Activated CD4-positive, alpha-beta T cell treated with anti-CD3 and anti-CD28 coated beads, Interleukin-2, amount 50 U/mL, for 48 hours (primary cell): ENCODE results near the gene STXBP6.
"Not testable (repeated sequence)": the region's sequence is repeated elsewhere in the genome, so short reads cannot be mapped to it uniquely, and the experiment has no call there.

Experiments
- DNase-seq, 2 experiments: peaks; one replicate each; pipeline ENCODE4 v3.0.0-alpha.2; 2020

STXBP6 gene

DNA sequence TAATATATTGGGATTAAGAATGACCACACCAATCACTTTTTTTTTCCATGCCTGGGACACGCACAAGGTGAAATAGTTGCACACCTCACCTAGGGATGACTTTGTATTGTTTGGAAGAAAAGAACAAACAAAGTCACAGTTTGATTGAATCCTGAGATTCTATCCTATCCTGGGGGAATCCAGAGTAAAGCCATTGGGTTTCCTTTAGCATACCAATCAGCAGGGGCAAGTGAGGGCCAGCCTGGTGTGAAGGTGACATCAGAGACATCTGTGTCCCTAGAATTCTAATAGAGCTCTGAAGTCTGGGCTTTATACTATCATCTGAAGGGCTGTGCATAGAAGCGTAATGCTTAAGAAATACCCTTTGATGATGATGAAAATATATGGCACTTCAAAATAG, 199.9 kb downstream of the STXBP6 start:
- DNase-seq = no peak

DNA sequence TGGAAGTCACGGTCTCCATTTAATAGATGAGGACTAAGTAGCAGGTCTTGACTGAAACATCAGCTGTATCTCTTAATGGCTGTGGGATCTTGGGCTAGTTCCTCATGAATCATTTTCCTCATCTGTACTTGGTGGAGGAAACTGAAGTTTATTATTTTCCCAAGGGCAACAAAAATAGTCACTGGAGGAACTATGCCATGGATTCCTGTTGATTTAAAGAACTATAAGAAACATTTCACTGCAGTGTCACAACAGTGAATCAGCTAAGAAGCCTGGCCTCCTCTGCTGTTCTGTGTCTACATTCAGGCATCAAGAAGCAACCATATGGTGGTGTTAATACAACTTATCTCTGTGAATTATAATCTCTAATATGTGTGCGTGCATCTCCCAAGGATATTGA, 200.5 kb downstream of the STXBP6 start:
- no peak for DNase-seq

- no peak for DNase-seq
These were observed 201.7 kb downstream of the STXBP6 start for GRCh38 chr14:24848102-24848790.

- no peak for DNase-seq
These were observed 202.3 kb downstream of the STXBP6 start for GRCh38 chr14:24847568-24848095.

- DNase-seq = no peak
These were observed 203.7 kb downstream of the STXBP6 start for GRCh38 chr14:24846261-24846660.

- no peak for DNase-seq
These were observed 204.1 kb downstream of the STXBP6 start for GRCh38 chr14:24845851-24846250.

DNA sequence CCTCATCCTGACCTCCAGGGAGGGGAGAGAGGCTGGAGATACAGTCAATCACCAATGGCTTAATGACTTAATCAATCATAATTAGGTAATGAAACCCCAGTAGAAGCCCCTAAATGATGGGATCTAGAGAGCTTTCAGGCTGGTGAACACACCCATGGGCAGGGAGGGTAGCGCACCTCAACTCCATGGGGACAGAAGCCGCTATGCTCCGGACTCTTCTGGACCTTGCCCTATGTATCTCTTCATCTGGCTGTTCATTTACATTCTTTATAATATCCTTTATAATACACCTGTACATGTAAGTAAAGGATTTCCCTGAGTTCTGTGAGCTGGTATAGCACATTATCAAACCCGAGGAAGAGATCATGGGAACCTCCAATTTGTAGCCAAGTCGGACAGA, 205.9 kb downstream of the STXBP6 start:
- no peak for DNase-seq

- no peak for DNase-seq
These were observed 206.5 kb downstream of the STXBP6 start for GRCh38 chr14:24843494-24843893.

DNA sequence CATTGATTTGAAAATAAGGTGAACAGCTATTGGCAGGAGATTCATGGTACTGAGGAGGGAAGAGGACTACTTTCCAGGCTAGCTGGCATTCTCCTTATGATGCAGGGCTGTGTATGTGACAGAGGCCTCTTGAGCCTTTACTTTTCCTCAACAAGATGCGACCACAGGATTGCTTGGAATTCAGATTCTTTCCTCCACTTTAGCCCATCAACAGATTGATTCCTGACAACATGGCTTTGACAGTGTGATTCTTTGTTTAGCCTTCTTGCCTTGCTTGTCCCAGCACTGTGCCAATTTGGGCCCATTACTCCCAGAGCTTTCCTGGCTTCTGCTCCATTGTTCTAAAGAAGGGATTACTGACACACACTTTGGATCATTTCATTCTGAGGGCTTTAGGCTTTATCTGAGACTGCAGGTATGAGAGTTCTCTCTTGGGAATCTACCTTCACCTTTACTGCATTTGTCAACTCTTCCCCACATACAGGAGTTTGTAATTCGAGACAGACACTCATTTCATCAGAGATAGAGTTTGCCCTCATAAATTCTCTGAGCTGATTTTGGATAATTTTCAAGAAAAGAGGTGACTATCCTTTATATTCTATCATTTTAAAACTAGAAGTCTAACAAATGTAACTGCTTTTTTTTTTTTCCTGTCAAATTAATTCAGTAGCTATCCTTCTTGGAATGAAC, 209.6 kb downstream of the STXBP6 start:
- DNase-seq = no peak

GRCh38 chr14:24839617-24840203, 210.2 kb downstream of the STXBP6 start:
- no peak for DNase-seq

DNA sequence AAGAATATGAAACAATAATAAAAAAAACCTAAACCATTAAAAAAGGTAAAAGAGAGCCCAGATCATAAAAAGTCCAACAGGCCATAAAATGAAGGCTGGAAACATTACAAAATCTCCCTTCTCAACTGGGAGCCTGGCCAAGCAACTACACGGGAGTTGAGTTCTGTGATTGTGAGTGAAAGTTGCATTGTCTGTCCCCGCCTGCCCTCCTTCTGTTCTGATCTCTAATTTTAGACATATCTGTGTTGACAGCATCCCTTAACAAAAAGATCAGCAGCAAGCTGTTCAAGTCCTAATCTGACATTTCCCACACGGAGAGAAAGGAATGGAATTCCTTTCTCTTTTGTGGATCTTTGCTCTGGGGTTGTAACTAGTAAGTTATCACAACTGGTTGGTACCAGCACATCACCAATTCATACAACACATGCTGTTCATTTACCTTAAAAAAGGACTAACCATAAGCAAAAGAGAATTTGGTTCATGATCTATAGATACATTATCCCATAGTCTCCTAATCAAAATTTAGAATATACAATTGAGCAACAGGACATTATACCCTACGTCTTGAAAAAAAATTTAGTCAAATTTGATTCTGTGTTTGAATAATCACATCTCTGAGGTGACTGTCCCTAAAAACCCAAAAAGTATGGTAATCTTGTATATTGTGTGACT, 210.9 kb downstream of the STXBP6 start:
- no peak for DNase-seq

GRCh38 chr14:24837280-24838046, 212.5 kb downstream of the STXBP6 start:
- DNase-seq = no peak

- not testable (repeated sequence) for DNase-seq
These were observed 213.6 kb downstream of the STXBP6 start for GRCh38 chr14:24836324-24836723.

DNA sequence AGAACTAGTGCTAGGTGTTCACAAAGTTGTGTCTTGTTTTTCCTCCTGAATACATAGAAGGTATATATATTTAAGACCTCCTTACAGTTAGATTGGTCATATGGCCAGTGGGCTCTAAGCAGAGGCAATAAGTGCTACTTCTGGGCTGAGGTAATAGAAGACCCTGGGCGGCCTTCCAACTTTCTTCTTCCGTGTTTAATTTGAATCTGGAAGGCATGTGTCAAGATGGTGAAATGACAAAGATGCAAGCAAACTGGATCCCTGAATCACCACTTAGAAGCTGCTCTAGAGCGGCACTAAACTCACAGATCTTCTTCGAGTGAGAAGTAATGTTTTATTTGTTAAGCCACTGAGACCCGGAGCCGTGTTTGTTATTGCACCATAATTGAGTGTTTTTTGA, 215.0 kb downstream of the STXBP6 start:
- DNase-seq = no peak

DNA sequence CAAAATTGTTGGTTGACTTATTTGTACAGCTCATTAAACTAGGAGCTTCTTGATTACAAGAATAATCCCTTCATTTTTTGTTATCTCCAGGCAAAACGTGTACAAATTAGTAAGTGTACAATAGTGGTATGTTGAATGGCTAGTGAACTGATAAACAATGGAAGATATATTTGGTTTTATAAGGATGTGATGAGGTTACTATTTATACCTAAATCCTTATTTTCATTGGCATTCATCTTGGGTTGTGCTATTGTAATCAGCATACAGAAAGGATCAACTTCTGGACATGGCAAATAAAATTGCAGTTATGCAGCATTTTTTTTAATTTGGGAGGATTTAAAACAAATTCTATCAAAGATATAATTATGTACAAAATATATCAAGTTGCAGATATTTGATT, 216.6 kb downstream of the STXBP6 start:
- DNase-seq = no peak

DNA sequence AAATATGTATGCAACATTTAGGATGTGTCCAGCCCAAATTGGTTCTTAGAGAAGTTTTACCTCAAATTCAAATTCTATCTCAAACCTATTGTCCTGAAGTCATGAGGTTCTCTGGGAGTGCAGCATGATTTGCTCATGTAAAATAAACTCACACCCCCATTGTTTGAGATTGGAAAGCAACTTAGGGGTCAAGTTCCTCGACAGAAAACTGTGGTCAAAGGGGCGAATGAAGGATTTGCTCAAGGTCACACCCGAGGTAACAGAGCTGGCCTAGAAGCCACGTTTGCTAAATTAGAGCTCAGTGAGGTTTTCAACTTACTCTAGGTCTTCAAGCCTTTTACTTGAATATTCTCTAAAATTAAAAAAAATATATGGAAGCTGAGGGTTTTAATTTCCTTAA, 218.3 kb downstream of the STXBP6 start:
- DNase-seq = no peak

- DNase-seq = no peak
These were observed 220.1 kb downstream of the STXBP6 start for GRCh38 chr14:24829862-24830261.

DNA sequence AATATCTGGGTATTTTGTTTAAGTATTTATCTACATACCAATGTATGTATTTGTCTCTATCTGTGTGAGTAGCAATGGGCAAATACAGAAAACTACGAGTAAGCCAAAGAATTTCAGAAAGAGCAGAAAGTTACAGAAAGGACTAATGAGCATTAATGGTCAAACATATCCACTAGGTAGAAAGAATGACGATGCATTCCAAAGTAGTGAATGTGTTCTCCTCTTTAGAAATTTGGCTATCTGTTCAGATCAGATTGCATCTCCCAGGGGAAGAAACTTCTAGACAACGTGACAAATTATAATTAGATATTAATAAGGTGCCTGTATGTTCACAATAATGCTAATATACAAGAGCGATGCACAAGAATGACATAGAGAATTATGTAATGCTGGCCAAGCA, 221.5 kb downstream of the STXBP6 start:
- DNase-seq = no peak

GRCh38 chr14:24826390-24826789, 223.6 kb downstream of the STXBP6 start:
- no peak for DNase-seq

GRCh38 chr14:24820616-24821015, 229.3 kb downstream of the STXBP6 start:
- DNase-seq = no peak

GRCh38 chr14:24818823-24819341, 231.1 kb downstream of the STXBP6 start:
- DNase-seq = no peak

DNA sequence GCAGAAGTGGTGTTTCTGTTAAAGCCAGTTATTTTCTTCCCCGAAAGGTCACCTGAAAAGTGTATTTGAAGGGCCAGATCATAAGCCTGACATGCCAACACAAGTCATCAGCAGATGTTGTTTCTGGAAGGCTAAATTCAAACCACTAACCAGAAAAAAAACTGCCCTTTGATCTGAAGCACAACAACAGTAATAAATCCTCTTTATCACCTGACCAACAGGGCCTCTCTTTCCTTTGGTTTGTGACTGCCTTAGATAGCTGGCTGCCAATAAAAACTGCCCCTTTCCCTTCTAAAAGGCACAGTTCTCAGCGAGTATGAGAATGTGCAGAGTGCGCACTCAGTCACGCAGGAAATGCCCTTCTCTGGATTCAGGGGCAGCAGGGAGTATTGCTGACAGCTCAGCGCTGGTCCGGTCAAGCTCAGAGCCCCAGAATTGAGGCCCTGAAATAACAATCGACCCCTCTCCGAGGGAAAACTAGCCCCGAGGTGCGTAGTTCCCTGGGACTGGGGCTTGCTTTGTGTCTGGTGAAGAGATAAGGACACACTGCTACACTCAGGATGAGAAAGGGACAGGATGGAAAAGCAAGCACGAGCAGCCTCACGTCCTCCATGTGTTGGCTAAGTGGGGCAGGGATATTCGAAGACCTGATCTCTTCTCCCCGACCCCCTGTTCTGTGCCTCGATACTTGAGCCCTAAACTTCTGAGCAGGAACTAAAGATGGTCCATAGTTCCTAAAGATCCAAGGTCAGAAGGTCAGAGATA, 231.7 kb downstream of the STXBP6 start:
- DNase-seq = no peak
